Measurements from ENCODE around the gene SLC1A7. TPM values are rescaled to one million over a fixed set of nuclear protein-coding genes. Genes with fewer than 3 reads are reported as not detected.

The SLC1A7 gene
- total RNA-seq, 4 donors from 2014 or later, result 0.45 to 3.7 (median 0.84) TPM

GRCh38 chr1:53182111-53182593 lies 39.7 kb upstream of the SLC1A7 start:
- peak overlapping the region in 3 of 4 donors; percentile 14 to 45 (median 33) for H3K27ac ChIP-seq (replicated peaks in 1 of 4)
- WGBS, result 20% methylated on average over 16 of the region's 16 CpGs
- TF ChIP-seq EP300 (IDR thresholded peaks at IDR 0.05), result no peak
- no peak for TF ChIP-seq POLR2A (IDR thresholded peaks at IDR 0.05; ENCODE audit: low read depth)
- TF ChIP-seq CTCF (IDR thresholded peaks at IDR 0.05), result peak; percentile 74 to 85 (median 77)
- peak in 1 of 2 donors; percentile 48 for TF ChIP-seq POLR2AphosphoS5 (IDR thresholded peaks at IDR 0.05)
- H3K27me3 ChIP-seq, result no peaks in the 10 kb centered on the region
- peaks cover 0 to 15% (median 9%) of the 10 kb centered on the region in 4 donors for H3K4me1 ChIP-seq
- no peak for DNase-seq (ENCODE audit: extremely low spot score)
- H3K4me3 ChIP-seq, result no peak overlapping the region
- H3K9me3 ChIP-seq, result no peaks in the 10 kb centered on the region
- intact Hi-C loops (cut with DNase I), result loop anchor here (10.0 kb wide), 3 partner anchors 117 to 257 kb away; partner anchors contain the start of genes ECHDC2, PODN and SCP2
- no peaks in the 10 kb centered on the region for H3K36me3 ChIP-seq

- intact Hi-C loops (cut with DNase I), result loop anchor here (10.0 kb wide), 3 partner anchors 116 to 256 kb away; partner anchors contain the start of genes ECHDC2, PODN and SCP2
- WGBS, result 96% methylated on average over 5 of the region's 5 CpGs
- H3K27ac ChIP-seq (replicated peaks in 1 of 4), result no peak overlapping the region
These were observed 38.5 kb upstream of the SLC1A7 start for GRCh38 chr1:53180951-53181350.

GRCh38 chr1:53180226-53180625 lies 37.8 kb upstream of the SLC1A7 start:
- Histone ChIP-seq H3K9me3 (no peaks in the 10 kb centered on the region), H3K4me3 (no peak overlapping the region), H3K27ac (replicated peaks in 1 of 4) (no peak overlapping the region), H3K4me1 (peaks cover 4 to 27% (median 23%) of the 10 kb centered on the region in 4 donors), H3K27me3 (no peaks in the 10 kb centered on the region), H3K36me3 (no peaks in the 10 kb centered on the region)
- TF ChIP-seq POLR2AphosphoS5 (IDR thresholded peaks at IDR 0.05) (no peak), EP300 (IDR thresholded peaks at IDR 0.05) (no peak), CTCF (IDR thresholded peaks at IDR 0.05) (no peak), POLR2A (IDR thresholded peaks at IDR 0.05; ENCODE audit: low read depth) (no peak)
- WGBS, result 85% methylated on average over 2 of the region's 2 CpGs
- no peak for DNase-seq (ENCODE audit: extremely low spot score)
- intact Hi-C loops (cut with DNase I), result loop anchor here (10.0 kb wide), 3 partner anchors 115 to 255 kb away; partner anchors contain the start of genes ECHDC2, PODN and SCP2

More at GRCh38 chr1:53180951-53181350, 38.5 kb upstream of the SLC1A7 start:
- no peak for DNase-seq (ENCODE audit: extremely low spot score)
- Histone ChIP-seq H3K4me1 (peaks cover 4 to 27% (median 21%) of the 10 kb centered on the region in 4 donors), H3K27me3 (no peaks in the 10 kb centered on the region), H3K9me3 (no peaks in the 10 kb centered on the region), H3K4me3 (no peak overlapping the region), H3K36me3 (no peaks in the 10 kb centered on the region)
- no peak for TF ChIP-seq POLR2A (IDR thresholded peaks at IDR 0.05; ENCODE audit: low read depth)
- no peak for TF ChIP-seq POLR2AphosphoS5 (IDR thresholded peaks at IDR 0.05)
- TF ChIP-seq CTCF (IDR thresholded peaks at IDR 0.05), result no peak
- no peak for TF ChIP-seq EP300 (IDR thresholded peaks at IDR 0.05)

- peak overlapping the region in 3 of 4 donors; percentile 0 to 24 (median 19) for H3K27ac ChIP-seq (replicated peaks in 1 of 4)
- TF ChIP-seq EP300 (IDR thresholded peaks at IDR 0.05), result no peak
- no peak for TF ChIP-seq POLR2AphosphoS5 (IDR thresholded peaks at IDR 0.05)
- no peak for TF ChIP-seq POLR2A (IDR thresholded peaks at IDR 0.05; ENCODE audit: low read depth)
- TF ChIP-seq CTCF (IDR thresholded peaks at IDR 0.05), result peak in 2 of 3 experiments; percentile 15 to 20
- H3K4me3 ChIP-seq, result no peak overlapping the region
- H3K27me3 ChIP-seq, result no peaks in the 10 kb centered on the region
- intact Hi-C loops (cut with DNase I), result no loop called here
- H3K36me3 ChIP-seq, result no peaks in the 10 kb centered on the region
- peaks cover 7 to 33% (median 26%) of the 10 kb centered on the region in 4 donors for H3K4me1 ChIP-seq
- WGBS, result 42% methylated on average over 10 of the region's 10 CpGs
- DNase-seq (ENCODE audit: extremely low spot score), result no peak
- H3K9me3 ChIP-seq, result no peaks in the 10 kb centered on the region
These were observed 34.2 kb upstream of the SLC1A7 start for GRCh38 chr1:53176452-53177208.

Data from esophagus muscularis mucosa (tissue), 4 donors.